Fibroblast of peridontal ligament (primary cell): Measurements from ENCODE around the gene DDA1.
"Not testable (repeated sequence)": the region's sequence is repeated elsewhere in the genome, so short reads cannot be mapped to it uniquely, and the experiment has no call there.

Experiments used
- DNase-seq: peaks from one replicate; pipeline ENCODE4 v3.0.0-alpha.2; 2010; ENCODE audit errors: extremely low read depth

DDA1 gene

DNA sequence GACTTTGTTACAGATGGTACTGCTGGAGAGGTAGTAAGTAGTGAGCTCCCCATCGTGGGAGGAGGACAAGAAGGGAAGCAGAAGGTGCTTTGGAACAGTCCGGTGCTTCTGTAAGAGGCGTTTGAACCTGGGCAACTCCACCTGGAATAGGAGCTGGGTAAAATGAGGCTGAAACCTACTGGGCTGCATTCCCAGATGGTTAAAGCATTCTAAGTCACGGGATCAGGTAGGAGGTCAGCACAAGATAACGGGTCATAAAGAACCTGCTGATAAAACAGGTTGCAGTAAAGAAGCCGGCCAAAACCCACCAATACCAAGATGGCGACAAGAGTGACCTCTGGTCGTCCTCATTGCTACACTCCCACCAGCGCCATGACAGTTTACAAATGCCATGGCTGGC, 22.6 kb upstream of the DDA1 start:
- no peak for DNase-seq

DNA sequence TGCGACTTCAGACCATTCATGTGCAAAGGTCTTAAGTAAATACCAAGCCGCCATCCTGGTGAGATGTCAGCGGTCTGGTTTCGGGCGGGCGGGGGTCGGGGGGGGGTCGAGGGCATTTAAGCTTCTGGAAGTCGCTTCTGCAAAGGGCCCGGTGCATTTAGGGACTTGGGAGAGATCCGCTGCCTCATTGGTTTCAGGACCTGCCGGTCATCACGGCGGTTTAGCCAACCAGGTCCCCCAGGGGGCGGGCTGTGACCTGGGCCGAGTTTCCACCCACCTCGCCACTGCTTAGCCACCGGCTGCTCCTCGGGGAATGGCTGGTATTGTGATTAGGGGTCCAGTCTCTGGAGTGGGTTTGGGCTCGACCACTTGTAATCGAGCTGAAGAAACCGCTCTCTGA, 19.9 kb upstream of the DDA1 start:
- peak; percentile 86 for DNase-seq

DNA sequence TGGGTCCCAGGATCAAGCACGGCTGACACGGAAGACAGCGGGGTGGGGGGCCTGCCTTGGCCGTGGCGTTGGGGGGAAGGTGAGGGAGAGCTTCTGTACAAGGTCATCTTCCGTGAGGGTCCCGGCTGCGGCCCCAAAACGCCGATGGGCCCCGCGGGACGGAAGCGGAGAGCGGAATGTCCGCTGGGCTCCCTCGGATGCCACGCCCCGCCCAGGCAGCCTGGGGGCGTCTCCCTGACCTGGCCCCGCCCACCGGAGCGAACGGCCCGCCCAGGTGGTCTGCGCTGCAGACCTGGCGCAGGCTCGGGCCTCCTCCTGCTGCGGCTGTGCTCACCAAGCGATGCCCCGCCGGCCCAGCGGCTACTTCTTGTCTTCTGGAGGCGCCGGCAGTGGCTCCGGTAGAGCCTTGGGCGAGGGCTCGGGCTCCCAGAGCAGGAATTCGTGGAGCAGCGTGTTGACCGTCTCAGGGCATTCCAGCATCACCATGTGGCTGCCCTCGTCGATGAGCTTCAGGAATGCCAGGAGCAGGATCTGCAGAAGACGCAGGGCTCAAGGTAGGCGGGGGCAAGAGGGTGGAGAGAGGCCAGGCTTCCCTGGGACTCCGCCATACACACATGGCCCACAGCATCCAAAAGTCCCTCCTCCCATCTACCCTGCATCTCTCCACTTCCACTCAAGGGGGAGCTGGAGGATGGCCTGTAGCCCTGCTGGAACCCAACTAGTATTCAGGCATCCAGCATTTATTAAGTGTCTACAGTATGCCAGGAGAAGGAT, 16.9 kb upstream of the DDA1 start:
- peak; percentile 81 for DNase-seq

DNA sequence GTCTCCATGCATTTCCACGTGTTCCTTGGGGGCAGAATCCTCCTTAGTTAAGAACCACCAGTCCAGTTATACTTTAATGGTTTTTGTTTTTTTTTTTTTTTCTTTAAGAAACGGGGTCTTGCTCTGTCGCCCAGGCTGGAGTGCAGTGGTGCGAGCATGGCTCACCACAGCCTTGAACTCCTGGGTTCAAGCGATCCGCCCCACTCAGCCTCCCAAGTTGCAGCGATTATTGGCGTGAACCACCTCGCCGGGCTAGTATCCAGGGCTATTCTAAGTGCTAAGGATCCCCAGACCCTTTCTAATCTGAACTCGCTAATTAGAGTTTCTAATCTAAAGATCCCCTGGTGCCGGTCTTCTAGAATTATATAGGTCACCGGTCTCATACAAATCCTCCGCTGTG, 15.8 kb upstream of the DDA1 start:
- DNase-seq, result no peak

DNA sequence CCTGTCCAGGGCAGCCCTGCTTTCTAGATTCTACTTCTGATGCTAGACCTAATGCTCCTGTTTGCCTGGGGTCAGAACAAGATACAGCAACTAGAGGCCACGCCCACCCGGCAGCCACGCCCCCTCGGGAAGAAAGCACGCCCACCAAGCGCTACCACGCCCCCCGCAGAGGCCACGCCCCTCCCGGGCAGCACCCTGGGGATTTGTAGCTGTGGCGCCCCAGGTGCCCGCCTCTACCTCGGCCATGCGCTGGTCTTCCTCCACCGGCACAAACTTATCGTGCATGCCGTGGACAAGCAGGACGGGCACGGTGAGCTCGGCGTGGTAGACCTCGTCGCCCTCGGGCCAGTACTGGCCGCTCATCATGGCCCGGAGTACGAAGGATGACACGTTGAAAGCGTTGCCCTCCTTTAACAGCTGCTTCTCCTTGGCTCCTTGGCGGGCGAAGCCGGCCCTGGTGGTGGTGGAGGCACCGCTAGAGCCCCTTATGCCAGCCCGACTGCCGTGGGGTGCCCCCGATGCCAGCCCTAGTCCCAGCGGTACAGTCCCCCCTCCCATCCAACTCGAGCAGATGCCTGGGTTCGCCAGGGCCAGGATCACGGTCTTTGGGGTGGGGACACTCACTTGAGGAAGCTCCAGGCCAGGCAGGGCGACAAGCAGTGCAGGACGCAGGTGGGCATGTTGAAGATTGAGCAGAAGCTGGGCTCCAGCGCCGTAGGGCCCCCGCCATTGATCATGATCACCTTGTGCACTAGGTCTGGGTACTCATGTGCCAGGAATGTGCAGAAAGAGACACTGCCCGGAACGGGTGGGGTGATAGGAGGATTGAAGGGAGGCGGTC, 15.1 kb upstream of the DDA1 start:
- DNase-seq, result no peak

DNA sequence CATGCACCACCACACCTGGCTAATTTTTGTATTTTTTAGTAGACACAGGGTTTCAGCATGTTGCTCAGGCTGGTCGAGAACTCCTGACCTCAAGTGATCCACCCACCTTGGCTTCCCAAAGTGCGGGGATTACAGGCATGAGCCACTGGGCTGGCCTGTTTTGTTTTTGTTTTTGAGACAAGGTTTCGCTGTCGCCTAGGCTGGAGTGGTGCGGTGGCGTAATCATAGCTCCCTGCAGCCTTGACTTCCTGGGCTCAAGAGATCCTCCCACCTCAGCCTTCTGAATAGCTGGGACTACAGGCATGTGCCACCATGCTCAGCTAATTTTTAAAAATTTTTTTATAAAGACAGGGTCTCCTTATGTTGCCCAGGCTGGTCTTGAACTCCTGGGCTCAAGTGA, 13.8 kb upstream of the DDA1 start:
- DNase-seq, result not testable (repeated sequence)

DNA sequence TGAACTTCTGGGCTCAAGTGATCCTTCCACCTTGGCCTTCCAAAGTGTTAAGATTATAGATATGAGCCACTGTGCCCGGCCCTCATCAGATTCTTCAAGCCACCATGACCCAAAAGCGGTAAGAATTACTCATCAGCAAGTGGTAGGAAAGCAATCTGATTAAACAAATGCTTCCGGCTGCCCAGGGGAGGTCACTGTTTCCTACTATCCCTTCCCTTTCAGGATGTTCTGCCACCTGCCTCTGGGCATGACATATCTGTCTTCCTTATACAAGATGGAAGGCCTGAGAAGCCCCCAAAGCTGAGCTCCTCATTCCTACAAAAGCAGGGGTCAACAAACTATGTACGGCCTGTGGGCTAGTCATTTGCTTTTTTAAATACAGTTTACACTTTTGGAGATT, 13.1 kb upstream of the DDA1 start:
- no peak for DNase-seq

DNA sequence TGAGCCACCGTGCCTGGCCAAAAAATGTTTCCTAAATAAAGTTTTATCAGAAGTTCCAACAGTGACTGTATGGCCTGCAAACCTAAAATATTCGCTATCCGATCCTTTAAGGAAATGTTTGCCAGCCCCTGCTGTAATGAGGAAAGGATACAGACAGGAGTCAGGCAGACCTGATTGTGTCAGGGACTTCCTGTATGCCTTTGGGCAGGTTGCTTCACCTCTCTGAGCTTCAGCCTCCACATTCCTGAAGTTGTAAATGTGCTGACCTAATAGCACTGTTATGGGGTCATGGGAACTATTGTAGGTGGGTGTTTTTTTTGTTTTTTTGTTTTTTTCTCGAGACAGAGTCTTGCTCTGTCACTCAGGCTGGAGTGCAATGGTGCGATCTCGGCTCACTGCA, 12.4 kb upstream of the DDA1 start:
- no peak for DNase-seq

DNA sequence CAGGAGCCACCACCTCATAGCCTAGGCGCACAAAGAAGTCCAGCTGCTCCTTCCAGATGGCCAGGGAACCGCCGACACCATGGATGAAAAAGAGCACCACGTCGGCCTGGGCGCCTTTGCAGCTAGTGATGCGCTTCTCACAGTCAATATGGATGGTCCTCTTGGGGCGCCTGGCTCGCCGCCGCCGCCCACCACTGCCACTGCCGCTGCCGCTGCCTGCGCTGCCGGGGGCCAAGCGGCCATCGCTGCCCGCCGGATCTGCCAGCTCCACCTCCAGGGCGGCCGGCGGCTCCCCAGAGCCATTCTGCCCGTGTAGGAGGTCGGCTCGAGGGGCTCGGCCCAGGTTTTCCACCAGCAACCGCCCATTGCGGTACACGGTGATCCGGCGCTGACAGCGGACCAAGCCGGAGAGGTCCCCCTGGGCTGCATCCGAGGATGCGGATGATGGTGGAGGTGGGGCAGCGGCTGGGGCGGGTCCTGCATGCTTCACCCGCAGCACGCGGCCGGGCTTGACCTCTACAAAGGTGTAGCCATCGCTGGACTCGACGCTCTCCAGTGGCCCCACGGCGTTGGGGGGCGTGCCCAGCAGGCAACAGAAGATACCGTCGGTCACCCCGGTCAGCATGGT, 8.3 kb upstream of the DDA1 start:
- DNase-seq, result no peak

DNA sequence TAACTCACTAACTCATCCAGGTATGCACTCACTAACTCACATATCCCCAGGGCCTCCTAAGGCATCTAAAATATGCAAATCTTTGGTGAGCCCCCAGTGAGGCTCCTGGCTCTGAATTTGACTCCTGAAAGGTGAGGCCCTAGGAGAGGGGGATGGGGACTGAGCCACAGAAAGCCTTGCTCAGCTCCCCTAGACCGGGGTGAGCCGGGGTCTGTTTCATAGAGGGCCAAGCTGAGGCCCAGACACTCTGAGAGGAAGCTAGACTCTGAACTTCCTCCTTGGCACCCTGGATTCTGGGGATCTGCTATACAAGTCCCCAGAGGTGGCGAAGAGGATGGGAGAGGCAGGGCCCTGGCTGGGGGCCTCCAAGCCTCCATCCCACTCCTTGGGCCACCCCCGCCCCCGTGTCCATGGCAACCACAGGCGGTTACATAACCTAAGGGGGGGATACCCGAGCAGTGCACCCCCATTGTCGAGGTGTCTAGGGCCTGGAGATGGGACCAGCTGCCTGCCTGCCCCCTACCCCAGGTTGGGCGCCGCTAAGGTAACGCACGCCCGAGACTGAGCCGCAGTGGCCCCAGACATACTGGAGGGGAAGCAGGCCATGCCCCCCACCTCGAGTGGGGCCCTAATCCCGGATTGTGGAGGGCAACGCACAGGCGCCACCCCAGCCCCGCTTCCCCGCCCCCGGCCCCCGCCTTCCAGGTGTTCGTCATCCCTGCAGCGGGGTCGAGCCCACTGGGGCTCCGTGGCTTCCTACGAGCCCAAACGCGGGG, 6.8 kb upstream of the DDA1 start:
- no peak for DNase-seq

DNA sequence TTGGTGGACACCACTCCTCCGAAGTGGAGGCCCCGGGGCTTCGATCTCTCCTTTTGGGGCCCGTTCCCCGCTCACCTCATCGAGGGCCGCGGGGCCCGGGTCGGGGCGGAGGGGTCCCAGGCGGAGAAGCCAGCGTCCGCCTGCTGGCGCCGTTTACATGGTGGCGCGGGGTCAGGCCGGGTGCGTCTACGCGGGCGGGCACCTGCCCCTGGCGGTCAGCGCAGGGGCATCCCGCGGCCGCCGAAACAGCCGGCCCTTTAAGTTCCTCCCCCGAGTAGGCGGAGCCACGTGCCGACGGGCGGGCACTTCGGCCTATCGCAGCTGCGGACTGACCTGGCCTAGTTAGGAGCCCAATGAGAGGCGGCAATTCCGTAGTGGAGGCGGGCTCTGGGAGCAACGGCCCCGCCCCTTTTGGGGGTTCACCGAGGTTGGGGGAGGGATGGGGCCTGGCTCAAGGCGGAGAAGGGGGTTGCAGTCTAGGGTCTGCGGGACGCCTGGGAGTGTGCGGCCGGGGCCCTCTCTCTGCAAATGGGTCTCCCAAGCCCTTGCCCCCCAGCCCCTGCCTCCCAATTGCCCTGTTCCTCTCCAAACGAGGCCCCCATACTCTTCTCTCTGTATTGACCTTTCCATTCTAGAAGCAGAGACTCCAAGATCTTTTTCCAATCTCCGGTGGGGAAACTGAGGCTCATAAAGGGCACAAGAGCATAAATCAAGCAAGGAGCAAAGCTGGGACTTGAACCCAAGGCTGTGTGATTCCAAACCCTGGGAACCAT, 6.0 kb upstream of the DDA1 start, which contains the start of gene ABHD8:
TSS of gene ABHD8 (minus strand) at position 259 of the 773 bp plus-strand sequence. CDS start 1,809 bp downstream, outside the sequence.
- peak; percentile 93 for DNase-seq

DNA sequence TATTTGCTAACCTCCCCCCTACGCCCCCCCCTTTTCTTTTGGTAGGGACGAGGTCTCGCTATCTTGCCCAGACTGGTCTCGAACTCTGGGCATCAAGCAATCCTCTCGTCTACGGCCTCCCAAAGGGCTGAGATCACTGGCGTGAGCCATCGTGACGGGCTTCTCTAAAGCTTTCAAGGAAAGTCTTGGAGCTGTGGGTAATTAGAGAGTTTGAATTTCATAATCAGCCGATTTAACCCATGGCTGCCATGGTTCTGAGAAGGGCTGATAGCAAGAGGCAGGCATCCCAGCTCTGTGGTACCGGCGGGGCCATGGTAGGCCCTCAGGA, 5.5 kb upstream of the DDA1 start:
- DNase-seq, result peak; percentile 57

DNA sequence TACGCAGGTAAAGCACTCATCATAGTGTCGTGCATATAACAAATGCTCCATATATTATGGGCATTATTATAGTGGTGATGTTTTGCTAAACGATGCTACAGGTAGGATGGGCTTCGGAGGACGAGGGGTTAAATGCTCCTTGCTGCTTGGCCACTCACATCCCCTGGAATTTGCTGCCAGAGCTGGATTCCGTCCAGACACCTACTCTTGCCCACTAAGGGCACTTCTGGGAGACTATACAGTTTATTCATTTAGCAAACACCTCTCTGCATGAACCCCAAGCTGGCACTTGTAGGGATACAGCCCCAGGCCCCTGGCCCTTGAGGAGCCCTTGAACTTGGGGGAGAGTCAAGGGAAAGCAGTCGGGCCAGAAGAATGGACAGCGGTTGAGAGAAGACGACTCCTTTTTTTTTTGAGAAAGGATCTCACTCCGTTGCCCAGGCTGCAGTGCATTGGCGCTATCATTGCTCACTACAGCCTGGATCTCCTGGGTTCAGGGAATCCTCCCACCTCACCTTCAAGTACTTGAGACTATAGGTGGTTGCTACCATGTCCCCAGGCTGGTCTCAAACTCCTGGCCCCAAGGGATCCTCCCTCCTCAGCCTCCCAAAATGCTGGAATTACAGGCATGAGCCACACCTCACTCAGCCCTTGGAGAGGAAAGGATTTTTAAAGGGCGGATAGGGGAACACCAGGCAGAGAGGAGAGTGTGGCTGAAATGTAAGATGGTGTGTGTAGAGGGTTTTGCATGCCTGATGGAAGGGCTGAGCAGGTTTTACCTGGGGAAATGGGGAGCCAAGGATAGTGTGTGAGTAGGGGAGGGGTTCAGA, 4.8 kb upstream of the DDA1 start:
- DNase-seq, result no peak

DNA sequence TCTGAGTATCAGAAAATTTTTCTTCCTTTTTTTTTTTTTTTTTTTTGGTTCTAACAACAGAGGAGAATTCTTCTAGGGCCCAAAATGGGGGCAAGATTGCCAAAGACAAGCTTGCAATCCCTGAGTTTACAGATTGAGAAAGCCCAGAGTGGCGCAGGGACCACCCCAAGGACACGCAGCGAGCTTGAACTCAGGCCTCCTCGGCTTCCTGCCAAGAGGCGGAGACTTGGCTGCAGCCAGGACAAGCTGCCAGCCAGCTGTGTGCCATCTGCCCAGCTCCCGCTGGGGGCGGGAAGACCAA, 4.2 kb upstream of the DDA1 start:
- no peak for DNase-seq

DNA sequence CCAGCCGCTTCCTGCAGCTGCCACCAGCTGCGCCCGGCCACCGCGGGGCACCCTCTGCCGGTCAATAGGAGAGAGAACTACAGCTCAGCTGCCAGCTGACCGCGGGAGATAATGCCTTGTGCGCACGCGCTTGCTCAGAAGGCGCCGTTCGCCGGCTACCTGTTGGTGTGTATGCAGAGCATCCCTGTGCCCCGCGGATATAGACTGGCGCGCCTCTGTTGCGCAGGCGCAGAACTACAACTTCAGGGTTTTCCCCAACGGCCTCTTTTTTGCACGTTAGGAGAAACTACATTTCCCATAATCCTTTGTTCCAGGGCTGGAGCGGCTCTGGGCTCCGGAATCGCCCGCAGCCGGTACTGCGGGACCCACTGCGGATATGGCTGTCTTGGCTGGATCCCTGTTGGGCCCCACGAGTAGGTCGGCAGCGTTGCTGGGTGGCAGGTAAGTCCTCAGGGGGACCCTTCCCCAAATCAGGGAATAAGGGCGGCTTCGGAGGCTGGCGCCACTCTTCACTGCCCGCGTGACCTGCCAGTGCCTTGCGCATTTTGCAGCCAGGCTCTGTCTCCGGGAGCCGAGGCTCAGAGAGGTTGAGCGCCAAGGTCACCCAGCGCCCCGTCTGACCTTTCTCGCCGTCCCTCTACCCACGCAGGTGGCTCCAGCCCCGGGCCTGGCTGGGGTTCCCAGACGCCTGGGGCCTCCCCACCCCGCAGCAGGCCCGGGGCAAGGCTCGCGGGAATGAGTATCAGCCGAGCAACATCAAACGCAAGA, 3.7 kb upstream of the DDA1 start, which contains the start of gene MRPL34:
TSS of gene MRPL34 (plus strand) at position 356 of the 768 bp plus-strand sequence. CDS start at position 377, 21 bp downstream.
- DNase-seq, result peak; percentile 97

DNA sequence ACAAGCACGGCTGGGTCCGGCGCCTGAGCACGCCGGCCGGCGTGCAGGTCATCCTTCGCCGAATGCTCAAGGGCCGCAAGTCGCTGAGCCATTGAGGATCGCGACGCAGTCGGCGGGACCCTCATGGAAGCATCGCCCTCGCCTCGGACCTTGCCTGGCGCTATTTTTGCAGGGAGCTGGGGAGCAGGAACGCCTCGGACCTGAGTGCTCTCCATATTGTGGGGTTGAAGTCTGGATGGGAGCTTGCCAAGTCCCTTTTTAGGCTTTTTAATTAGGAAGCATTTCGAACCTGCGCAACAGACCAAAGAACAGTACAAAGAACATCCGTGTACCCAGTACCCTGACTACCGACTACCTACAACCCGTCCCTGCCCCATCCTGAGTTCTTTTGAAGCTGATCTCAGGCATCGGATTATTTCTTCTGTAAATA, 3.1 kb upstream of the DDA1 start:
- no peak for DNase-seq

DNA sequence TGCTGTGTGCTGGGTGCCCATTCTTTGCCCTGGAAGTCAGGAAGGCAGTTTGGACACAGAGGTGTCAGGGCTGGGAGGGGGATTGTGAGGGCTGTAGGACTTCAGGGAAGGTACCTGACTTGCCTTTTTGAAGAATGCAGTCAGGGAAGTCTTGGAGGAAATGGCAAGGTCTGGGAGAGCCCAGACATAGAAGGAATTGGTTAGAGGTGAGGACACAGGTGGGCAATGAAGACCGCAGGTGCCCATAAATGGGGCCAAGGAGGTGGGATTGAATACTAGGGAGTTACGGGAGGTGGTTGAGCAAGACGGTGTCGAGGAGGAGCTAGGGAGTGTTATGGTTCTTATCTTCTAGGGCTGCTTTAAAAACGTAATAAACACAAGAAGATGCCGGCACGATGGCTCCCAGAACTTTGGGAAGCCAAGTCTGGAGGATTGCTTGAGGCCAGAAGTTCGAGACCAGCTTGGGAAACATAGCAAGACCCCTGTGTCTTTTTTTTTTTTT, 1.4 kb upstream of the DDA1 start:
- no peak for DNase-seq

DNA sequence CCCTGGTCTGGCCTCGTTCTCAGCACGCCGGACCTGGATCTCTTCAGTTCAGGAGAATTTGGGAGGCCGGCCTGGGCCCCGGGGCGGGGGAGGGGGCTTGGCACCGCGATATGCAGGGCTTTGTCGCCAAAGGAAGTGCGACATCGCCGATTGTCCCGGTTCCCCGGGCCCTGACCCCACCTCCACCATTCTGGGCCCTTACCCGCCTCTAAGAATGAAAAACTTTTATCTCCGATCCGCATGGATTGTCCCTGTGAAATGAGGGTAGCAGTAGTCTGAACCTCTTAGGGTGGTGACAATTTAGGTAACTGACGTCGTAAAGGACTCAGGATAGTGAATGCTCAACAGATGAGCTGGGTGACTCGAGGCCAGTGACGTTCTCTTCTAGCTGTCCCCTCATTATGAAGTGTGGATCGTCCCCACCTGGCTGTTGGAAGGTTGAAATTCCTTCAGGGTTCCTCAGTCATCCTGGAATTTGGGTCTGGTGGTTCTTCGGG, 650 bp downstream of the DDA1 start:
- DNase-seq, result no peak
